Measurements from ENCODE around the gene STX8. TPM values are rescaled to one million over a fixed set of nuclear protein-coding genes. Genes with fewer than 3 reads are reported as not detected.

STX8 gene
- total and polyA plus RNA-seq, 9 of the 15 experiments (the other 6 are each of a cell fraction or from before 2014, with no cell fraction given) = 14.6 to 42.5 (median 22.1) TPM

DNA sequence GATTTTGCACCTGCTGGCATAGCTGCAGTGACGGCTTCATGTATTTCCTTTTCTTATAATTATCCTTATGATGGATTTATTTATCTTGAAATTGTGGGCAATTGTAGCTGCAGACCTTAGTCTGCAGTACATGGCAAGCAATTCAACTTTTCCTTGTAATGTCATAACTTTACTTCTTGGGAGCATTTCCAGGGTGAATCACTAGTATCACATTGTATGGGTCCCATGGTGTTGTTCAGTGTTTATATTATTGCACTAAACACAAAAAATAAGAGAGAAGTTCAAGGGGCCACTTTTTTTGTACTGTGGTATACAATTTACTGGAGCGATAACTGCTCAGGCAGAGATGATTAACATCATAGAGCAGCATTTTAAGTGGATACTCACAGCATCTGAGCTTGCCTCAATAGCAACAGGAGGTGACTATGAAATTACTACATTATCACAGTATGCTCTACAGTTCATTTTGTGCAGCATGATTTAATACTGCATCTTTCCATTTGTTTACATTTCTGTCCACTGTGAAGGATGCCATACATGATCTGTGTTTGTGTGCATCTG lies 169.5 kb downstream of the STX8 start:
- H3K36me3 ChIP-seq (ENCODE audit: control insufficient read depth, insufficient read depth, low read length) = no peaks in the 10 kb centered on the region

More for the DNA sequence above, 169.5 kb downstream of the STX8 start:
- ATAC-seq = no peak
- in situ Hi-C loops (cut with MboI) (no loop called here), intact Hi-C loops (cut with micrococcal nuclease) (no loop called here)
- no peaks in the 10 kb centered on the region for H3K9me1 ChIP-seq (ENCODE audit: control insufficient read depth, insufficient read depth, low read length)
- H3K9me3 ChIP-seq (replicated peaks; ENCODE audit: control insufficient read depth, insufficient read depth, low read depth, low read length) = no peaks in the 10 kb centered on the region
- no peaks in the 10 kb centered on the region for H4K20me1 ChIP-seq (replicated peaks; ENCODE audit: control insufficient read depth, insufficient read depth, low read length)
- ChIA-PET CTCF (ENCODE audit: low intra/inter-chr PET ratio) (no interaction called here), POLR2A (interaction anchor here (1.0 kb wide), 1 partner anchor 114 kb away, joined by 3 read pairs; no protein-coding TSS in a partner anchor)
- H3K79me2 ChIP-seq (ENCODE audit: control insufficient read depth, insufficient read depth, low read length) = no peaks in the 10 kb centered on the region
- TF ChIP-seq, protein P1, sequence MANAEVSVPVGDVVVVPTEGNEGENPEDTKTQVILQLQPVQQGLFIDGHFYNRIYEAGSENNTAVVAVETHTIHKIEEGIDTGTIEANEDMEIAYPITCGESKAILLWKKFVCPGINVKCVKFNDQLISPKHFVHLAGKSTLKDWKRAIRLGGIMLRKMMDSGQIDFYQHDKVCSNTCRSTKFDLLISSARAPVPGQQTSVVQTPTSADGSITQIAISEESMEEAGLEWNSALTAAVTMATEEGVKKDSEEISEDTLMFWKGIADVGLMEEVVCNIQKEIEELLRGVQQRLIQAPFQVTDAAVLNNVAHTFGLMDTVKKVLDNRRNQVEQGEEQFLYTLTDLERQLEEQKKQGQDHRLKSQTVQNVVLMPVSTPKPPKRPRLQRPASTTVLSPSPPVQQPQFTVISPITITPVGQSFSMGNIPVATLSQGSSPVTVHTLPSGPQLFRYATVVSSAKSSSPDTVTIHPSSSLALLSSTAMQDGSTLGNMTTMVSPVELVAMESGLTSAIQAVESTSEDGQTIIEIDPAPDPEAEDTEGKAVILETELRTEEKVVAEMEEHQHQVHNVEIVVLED (CRISPR knock-in tag; IDR thresholded peaks at IDR 0.05) = no peak
- TF ChIP-seq FOXK1 (CRISPR knock-in tag; IDR thresholded peaks at IDR 0.05; ENCODE audit: borderline replicate concordance) = no peak
- no peak for TF ChIP-seq HCFC1 (IDR thresholded peaks at IDR 0.05; ENCODE audit: low read depth, low read length)
- TF ChIP-seq ZNF511 (CRISPR knock-in tag; IDR thresholded peaks at IDR 0.05) = no peak
- no peak for TF ChIP-seq ZNF79 (CRISPR knock-in tag; IDR thresholded peaks at IDR 0.05; ENCODE audit: low read depth)
- TF ChIP-seq RBM39 (optimal IDR thresholded peaks at IDR 0.05; ENCODE audit: low read depth, low read length) = no peak
- no peak for TF ChIP-seq ESRRA (IDR thresholded peaks at IDR 0.05; ENCODE audit: borderline replicate concordance, low read depth)
- TF ChIP-seq ZNF232 (CRISPR knock-in tag; IDR thresholded peaks at IDR 0.05) = no peak
- no peak for TF ChIP-seq RBM25 (IDR thresholded peaks at IDR 0.05; ENCODE audit: low read depth, low read length, severe bottlenecking)
- no peak for TF ChIP-seq ZBTB17 (CRISPR knock-in tag; IDR thresholded peaks at IDR 0.05)
- no peak for TF ChIP-seq CHD2 (IDR thresholded peaks at IDR 0.05; ENCODE audit: low read depth, low read length)
- no peak for TF ChIP-seq MTF1 (CRISPR knock-in tag; IDR thresholded peaks at IDR 0.05; ENCODE audit: borderline replicate concordance)
- no peak for TF ChIP-seq MAFG (tag; conservative IDR thresholded peaks at IDR 0.05)
- TF ChIP-seq KDM1A (IDR thresholded peaks at IDR 0.05) = no peak
- TF ChIP-seq, protein P2, sequence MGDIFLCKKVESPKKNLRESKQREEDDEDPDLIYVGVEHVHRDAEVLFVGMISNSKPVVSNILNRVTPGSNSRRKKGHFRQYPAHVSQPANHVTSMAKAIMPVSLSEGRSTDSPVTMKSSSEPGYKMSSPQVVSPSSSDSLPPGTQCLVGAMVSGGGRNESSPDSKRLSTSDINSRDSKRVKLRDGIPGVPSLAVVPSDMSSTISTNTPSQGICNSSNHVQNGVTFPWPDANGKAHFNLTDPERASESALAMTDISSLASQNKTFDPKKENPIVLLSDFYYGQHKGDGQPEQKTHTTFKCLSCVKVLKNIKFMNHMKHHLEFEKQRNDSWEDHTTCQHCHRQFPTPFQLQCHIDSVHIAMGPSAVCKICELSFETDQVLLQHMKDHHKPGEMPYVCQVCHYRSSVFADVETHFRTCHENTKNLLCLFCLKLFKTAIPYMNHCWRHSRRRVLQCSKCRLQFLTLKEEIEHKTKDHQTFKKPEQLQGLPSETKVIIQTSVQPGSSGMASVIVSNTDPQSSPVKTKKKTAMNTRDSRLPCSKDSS (IDR thresholded peaks at IDR 0.05; ENCODE audit: low read depth, partially characterized antibody) = no peak
- TF ChIP-seq XRCC5 (IDR thresholded peaks at IDR 0.05; ENCODE audit: low read depth, low read length) = no peak
- TF ChIP-seq, protein P3, sequence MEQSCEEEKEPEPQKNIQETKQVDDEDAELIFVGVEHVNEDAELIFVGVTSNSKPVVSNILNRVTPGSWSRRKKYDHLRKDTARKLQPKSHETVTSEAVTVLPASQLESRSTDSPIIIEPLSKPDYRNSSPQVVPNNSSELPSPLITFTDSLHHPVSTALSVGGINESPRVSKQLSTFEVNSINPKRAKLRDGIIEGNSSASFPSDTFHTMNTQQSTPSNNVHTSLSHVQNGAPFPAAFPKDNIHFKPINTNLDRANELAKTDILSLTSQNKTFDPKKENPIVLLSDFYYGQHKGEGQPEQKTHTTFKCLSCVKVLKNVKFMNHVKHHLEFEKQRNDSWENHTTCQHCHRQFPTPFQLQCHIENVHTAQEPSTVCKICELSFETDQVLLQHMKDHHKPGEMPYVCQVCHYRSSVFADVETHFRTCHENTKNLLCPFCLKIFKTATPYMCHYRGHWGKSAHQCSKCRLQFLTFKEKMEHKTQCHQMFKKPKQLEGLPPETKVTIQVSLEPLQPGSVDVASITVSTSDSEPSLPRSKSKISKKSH (CRISPR knock-in tag; IDR thresholded peaks at IDR 0.05) = no peak
- no peaks in the 10 kb centered on the region for H3K27me3 ChIP-seq (ENCODE audit: control insufficient read depth in 2 of 2, insufficient read depth in 2 of 2, low read length in 2 of 2)
- WGBS (ENCODE audit: insufficient coverage, low coverage, missing lambda C conversion rate) = 6% methylated on average over 2 of the region's 2 CpGs
- no peak for FAIRE-seq
- no peaks in the 10 kb centered on the region for H3K4me1 ChIP-seq (replicated peaks in 1 of 2; ENCODE audit: control insufficient read depth in 2 of 2, insufficient read depth in 2 of 2, low read length in 2 of 2)
- H3K4me2 ChIP-seq (ENCODE audit: insufficient read depth, low read length) = no peak overlapping the region
- no peak overlapping the region for H3K27ac ChIP-seq (ENCODE audit: extremely low read depth, low read depth, low read length)
- no peak for DNase-seq (ENCODE audit: extremely low read depth in 1 of 4, low spot score in 3 of 4)
- BruUV-seq (replicated peaks) = no TSS peak
- H2AFZ ChIP-seq (ENCODE audit: low read depth, low read length) = no peak overlapping the region
- no peak overlapping the region for H3K9ac ChIP-seq (ENCODE audit: insufficient read depth in 1 of 2, low read depth in 2 of 2, low read length in 2 of 2)
- H3K4me3 ChIP-seq = no peak overlapping the region
